B cell (primary cell): ENCODE data around the gene SPART. TPM values are rescaled to one million over a fixed set of nuclear protein-coding genes. Genes with fewer than 3 reads are reported as not detected.

Experiments
- ATAC-seq: fragments of 200-7000 bp; cut with Tn5 transposase; one replicate; pipeline ENCODE4 v1.10.0; 2021; ENCODE audit warnings: low read depth, mild to moderate bottlenecking, moderate number of reproducible peaks, moderate library complexity
- CTCF ChIA-PET: fragments of 350-600 bp; sonication (Branson Sonifier 250); formaldehyde crosslinking; loops from one replicate; lab custom pipeline; 2021; ENCODE audit warnings: antibody characterized with exemption, inconsistent platforms; lab: Charles Lee
- POLR2A ChIA-PET: fragments of 350-600 bp; sonication (Branson Sonifier 250); formaldehyde crosslinking; loops from one replicate; lab custom pipeline; 2021; ENCODE audit warnings: antibody characterized with exemption; lab: Charles Lee
- DNase-seq: peaks from one replicate; pipeline ENCODE4 v3.0.0; 2013
- H2AFZ ChIP-seq: 2 replicates; pipeline ENCODE4 v1.6.1; 2012; ENCODE audit warnings: mild to moderate bottlenecking, low read depth, low read length; ENCODE audit not compliant: insufficient read depth, poor library complexity, severe bottlenecking
- H3K27ac ChIP-seq, 2 donors: 1 replicate in 1 of 2; 2 replicates in 1 of 2; pipeline ENCODE4 v1.5.1; 2012 to 2013; ENCODE audit warnings: low read length in 2 of 2, mild to moderate bottlenecking in 2 of 2, moderate library complexity in 1 of 2
- H3K27me3 ChIP-seq, 4 experiments: fragments of 200-600 bp in 1 of 4; sonication (generic) in 1 of 4; replicated peaks in 1 of 4; 1 replicate in 2 of 4; 2 replicates in 2 of 4; pipeline versions ENCODE4 v1.6.1 to v1.7.0; 2013 to 2016; ENCODE audit warnings: low read length in 3 of 4, mild to moderate bottlenecking in 2 of 4, mixed read lengths in 1 of 4, moderate library complexity in 1 of 4; ENCODE audit not compliant: insufficient read depth in 4 of 4, control insufficient read depth in 3 of 4; ENCODE audit errors: control extremely low read depth in 1 of 4
- H3K36me3 ChIP-seq, 2 experiments: replicated peaks in 1 of 2; 1 replicate in 1 of 2; 2 replicates in 1 of 2; pipeline versions ENCODE4 v1.6.1 to v1.7.1; 2013; ENCODE audit warnings: low read length in 1 of 2; ENCODE audit not compliant: insufficient read depth in 2 of 2, control insufficient read depth in 1 of 2; ENCODE audit errors: control extremely low read depth in 1 of 2, extremely low read depth in 1 of 2
- H3K4me1 ChIP-seq, 2 donors: fragments of 200-600 bp in 1 of 2; sonication (generic) in 1 of 2; 1 replicate in 1 of 2; 2 replicates in 1 of 2; pipeline versions ENCODE4 v1.5.1 to v1.6.1; 2013 to 2017; ENCODE audit warnings: low read length in 2 of 2; ENCODE audit not compliant: control insufficient read depth in 2 of 2, insufficient read depth in 2 of 2
- H3K4me2 ChIP-seq: replicated peaks from 2 replicates; pipeline ENCODE3; 2012; ENCODE audit warnings: mild to moderate bottlenecking, low read depth, low read length; ENCODE audit not compliant: poor library complexity, severe bottlenecking
- H3K4me3 ChIP-seq, 5 experiments: fragments of 200-600 bp in 1 of 5; sonication (generic) in 1 of 5; 1 replicate in 3 of 5; 2 replicates in 2 of 5; pipeline versions ENCODE4 v1.5.1 to v1.7.0; 2011 to 2016; ENCODE audit warnings: low read length in 4 of 5, mild to moderate bottlenecking in 4 of 5, low read depth in 2 of 5, control low read depth in 1 of 5, moderate library complexity in 1 of 5; ENCODE audit not compliant: insufficient read depth in 1 of 5; ENCODE audit errors: control extremely low read depth in 1 of 5, extremely low read depth in 1 of 5
- H3K79me2 ChIP-seq: fragments of 200-600 bp; sonication (generic); one replicate; pipeline ENCODE4 v1.6.0; 2016; ENCODE audit warnings: low read length; ENCODE audit not compliant: control insufficient read depth, insufficient read depth
- H3K9ac ChIP-seq: fragments of 200-600 bp; sonication (generic); 2 replicates; pipeline ENCODE4 v1.6.1; 2017; ENCODE audit warnings: mild to moderate bottlenecking, low read length, moderate library complexity
- H3K9me3 ChIP-seq, 3 donors: one replicate each; pipeline versions ENCODE4 v1.6.1 to v1.7.1; 2013; ENCODE audit warnings: low read length in 2 of 3; ENCODE audit not compliant: control insufficient read depth in 2 of 3, insufficient read depth in 1 of 3; ENCODE audit errors: control extremely low read depth in 1 of 3
- H4K20me1 ChIP-seq: 2 replicates; pipeline ENCODE4 v1.6.0; 2012; ENCODE audit warnings: mild to moderate bottlenecking, low read length; ENCODE audit not compliant: insufficient read depth, control insufficient read depth, poor library complexity, severe bottlenecking
- H3K27ac Mint-ChIP-seq: one replicate; pipeline ENCODE4 v1.8.0; 2021; ENCODE audit warnings: mixed read lengths
- H3K27me3 Mint-ChIP-seq: one replicate; pipeline ENCODE4 v1.8.0; 2021; ENCODE audit warnings: mixed read lengths
- H3K4me1 Mint-ChIP-seq: one replicate; pipeline ENCODE4 v1.8.0; 2021; ENCODE audit warnings: mixed read lengths
- H3K4me3 Mint-ChIP-seq: one replicate; pipeline ENCODE4 v1.8.0; 2021; ENCODE audit warnings: mixed read lengths
- H3K9me3 Mint-ChIP-seq: one replicate; pipeline ENCODE4 v1.8.0; 2022; ENCODE audit warnings: mixed read lengths; ENCODE audit not compliant: insufficient read depth
- EZH2 ChIP-seq: IDR thresholded peaks from 2 replicates; pipeline ENCODE4 v1.6.1; 2012; ENCODE audit warnings: borderline replicate concordance, low read depth, mild to moderate bottlenecking, moderate library complexity, low read length; ENCODE audit not compliant: insufficient read depth, poor library complexity, severe bottlenecking
- WGBS: methylation state at CpG from one replicate; pipeline ENCODE4 v1.1.5; 2013; ENCODE audit warnings: missing lambda C conversion rate; ENCODE audit not compliant: insufficient coverage; 5-methylcytosine and 5-hydroxymethylcytosine counted together
- intact Hi-C: fragments of 100-400 bp; cut with micrococcal nuclease; formaldehyde crosslinking; loops from one replicate; pipeline ENCODE4 v1.10.0; 2022
- polyA plus RNA-seq: library from polyadenylated mRNA; depleted of rRNA; stranded (reverse); fragments of >200 nt; gene quantifications from 2 replicates; pipeline ENCODE4 v1.2.3, GENCODE V29; 2012
- total RNA-seq, 2 donors: library from RNA; stranded (reverse); fragments of 120-200 nt in 1 of 2; gene quantifications; 1 replicate in 1 of 2; 2 replicates in 1 of 2; pipeline versions ENCODE4 v1.2.3 to v1.2.4, GENCODE V29; 2013 to 2022
- TF ChIP-seq, protein P1 (sequence below): fragments of 200-600 bp; IDR thresholded peaks from one replicate; pipeline ENCODE4 v1.8.0; 2022; ENCODE audit warnings: antibody characterized with exemption, mild to moderate bottlenecking

The SPART gene
- total and polyA plus RNA-seq, 2 donors (not counting 1 experiment from before 2014, with no cell fraction given): 10.1 to 20.8 TPM

- no peaks in the 10 kb centered on the region for H4K20me1 ChIP-seq
- ChIA-PET POLR2A (no interaction called here), CTCF (no interaction called here)
- H3K4me3 ChIP-seq: no peak overlapping the region
- no peaks in the 10 kb centered on the region for H3K27me3 ChIP-seq
- no peak overlapping the region for H3K4me3 Mint-ChIP-seq
- no peaks in the 10 kb centered on the region for H3K79me2 ChIP-seq
- no peak overlapping the region for H2AFZ ChIP-seq
- no peak for DNase-seq
- no peak overlapping the region for H3K4me2 ChIP-seq
- H3K27me3 Mint-ChIP-seq: no peaks in the 10 kb centered on the region
- no peak for TF ChIP-seq EZH2
- TF ChIP-seq, protein P1, sequence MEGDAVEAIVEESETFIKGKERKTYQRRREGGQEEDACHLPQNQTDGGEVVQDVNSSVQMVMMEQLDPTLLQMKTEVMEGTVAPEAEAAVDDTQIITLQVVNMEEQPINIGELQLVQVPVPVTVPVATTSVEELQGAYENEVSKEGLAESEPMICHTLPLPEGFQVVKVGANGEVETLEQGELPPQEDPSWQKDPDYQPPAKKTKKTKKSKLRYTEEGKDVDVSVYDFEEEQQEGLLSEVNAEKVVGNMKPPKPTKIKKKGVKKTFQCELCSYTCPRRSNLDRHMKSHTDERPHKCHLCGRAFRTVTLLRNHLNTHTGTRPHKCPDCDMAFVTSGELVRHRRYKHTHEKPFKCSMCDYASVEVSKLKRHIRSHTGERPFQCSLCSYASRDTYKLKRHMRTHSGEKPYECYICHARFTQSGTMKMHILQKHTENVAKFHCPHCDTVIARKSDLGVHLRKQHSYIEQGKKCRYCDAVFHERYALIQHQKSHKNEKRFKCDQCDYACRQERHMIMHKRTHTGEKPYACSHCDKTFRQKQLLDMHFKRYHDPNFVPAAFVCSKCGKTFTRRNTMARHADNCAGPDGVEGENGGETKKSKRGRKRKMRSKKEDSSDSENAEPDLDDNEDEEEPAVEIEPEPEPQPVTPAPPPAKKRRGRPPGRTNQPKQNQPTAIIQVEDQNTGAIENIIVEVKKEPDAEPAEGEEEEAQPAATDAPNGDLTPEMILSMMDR: no peak
- intact Hi-C loops: no loop called here
- no peaks in the 10 kb centered on the region for H3K4me1 Mint-ChIP-seq
- no peaks in the 10 kb centered on the region for H3K36me3 ChIP-seq
- no peak overlapping the region for H3K27ac ChIP-seq
- no peak overlapping the region for H3K9ac ChIP-seq
- no peaks in the 10 kb centered on the region for H3K9me3 Mint-ChIP-seq
- WGBS: 91% methylated on average over 1 of the region's 6 CpGs
- no peak overlapping the region for H3K27ac Mint-ChIP-seq
- no peaks in the 10 kb centered on the region for H3K9me3 ChIP-seq
- ATAC-seq: no peak
- H3K4me1 ChIP-seq: no peaks in the 10 kb centered on the region
Observed at GRCh38 chr13:36370108-36370429, 23.9 kb upstream of the SPART start.

GRCh38 chr13:36369268-36370107 is 23.3 kb upstream of the SPART start:
- TF ChIP-seq, protein P1: no peak
- no peak for TF ChIP-seq EZH2
- H3K9me3 Mint-ChIP-seq: no peaks in the 10 kb centered on the region
- H4K20me1 ChIP-seq: no peaks in the 10 kb centered on the region
- H3K27ac Mint-ChIP-seq: no peak overlapping the region
- H3K27ac ChIP-seq: no peak overlapping the region
- no peaks in the 10 kb centered on the region for H3K27me3 Mint-ChIP-seq
- no peaks in the 10 kb centered on the region for H3K36me3 ChIP-seq
- POLR2A ChIA-PET: no interaction called here
- H3K4me3 ChIP-seq: no peak overlapping the region
- H3K4me1 ChIP-seq: no peaks in the 10 kb centered on the region
- H3K4me1 Mint-ChIP-seq: no peaks in the 10 kb centered on the region
- no peak overlapping the region for H3K4me2 ChIP-seq
- H3K9me3 ChIP-seq: no peaks in the 10 kb centered on the region
- no peak overlapping the region for H2AFZ ChIP-seq
- no peaks in the 10 kb centered on the region for H3K79me2 ChIP-seq
- CTCF ChIA-PET: interaction anchor here (1.1 kb wide), 1 partner anchor 51 kb away, joined by 3 read pairs; no protein-coding TSS in a partner anchor
- DNase-seq (no peak), ATAC-seq (no peak)
- no peaks in the 10 kb centered on the region for H3K27me3 ChIP-seq
- intact Hi-C loops: no loop called here
- WGBS: 100% methylated on average over 2 of the region's 8 CpGs
- no peak overlapping the region for H3K9ac ChIP-seq
- H3K4me3 Mint-ChIP-seq: no peak overlapping the region
